ENCODE data around the gene RPS6KL1. TPM values are rescaled to one million over a fixed set of nuclear protein-coding genes. Genes with fewer than 3 reads are reported as not detected.

The RPS6KL1 gene
- total RNA-seq, 1 experiment from 2014 or later, result 18.8 TPM

DNA sequence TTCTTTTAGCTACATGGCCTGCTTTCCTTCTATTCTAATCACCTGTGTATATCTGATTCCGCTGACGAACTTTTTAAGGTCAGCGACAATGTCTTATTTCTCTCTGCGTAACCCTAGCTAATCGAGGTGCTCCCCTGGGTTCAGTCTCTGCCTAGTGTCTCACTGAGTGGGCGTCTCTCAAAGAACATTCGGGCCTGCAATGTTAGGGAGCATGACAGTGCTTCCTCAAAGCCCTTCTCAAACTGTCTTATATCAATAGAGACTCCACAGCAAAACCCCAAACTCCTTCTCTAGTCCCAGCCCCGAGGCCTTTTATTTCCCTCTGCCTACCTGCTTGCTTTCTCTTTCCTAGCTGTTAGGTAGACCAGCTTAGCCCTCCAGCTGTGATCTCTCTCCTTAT, 13.7 kb upstream of the RPS6KL1 start:
- no peak overlapping the region for H3K14ac ChIP-seq (ENCODE audit: insufficient read depth, low read length)
- no peak overlapping the region for H2AFZ ChIP-seq (ENCODE audit: low read length)
- no peak overlapping the region for H3K23ac ChIP-seq (ENCODE audit: insufficient read length, low read depth, low read length)
- no peak overlapping the region for H3K9ac ChIP-seq (ENCODE audit: extremely low read depth, insufficient read length, low read length)
- H2BK5ac ChIP-seq (ENCODE audit: insufficient read length, low read length), result no peak overlapping the region
- H3K79me1 ChIP-seq (ENCODE audit: insufficient read depth, low read depth, low read length, poor library complexity, severe bottlenecking), result no peaks in the 10 kb centered on the region
- peaks cover 2% of the 10 kb centered on the region; the same call in 1 of the 2 replicates for H3K27me3 Mint-ChIP-seq (ENCODE audit: low read depth)
- no peaks in the 10 kb centered on the region for H3K9me3 Mint-ChIP-seq
- H2BK12ac ChIP-seq (ENCODE audit: insufficient read length, low read depth, low read length), result no peak overlapping the region
- no peaks in the 10 kb centered on the region for H3K79me2 ChIP-seq (ENCODE audit: insufficient read depth, low read length)
- H3K27ac ChIP-seq (ENCODE audit: insufficient read length, low read depth, low read length), result no peak overlapping the region
- no peak overlapping the region for H2BK120ac ChIP-seq (ENCODE audit: low read depth, low read length, poor library complexity, severe bottlenecking)
- H3K23me2 ChIP-seq (ENCODE audit: insufficient read length, low read depth, low read length, poor library complexity, severe bottlenecking), result peaks cover 2% of the 10 kb centered on the region
- H4K20me1 ChIP-seq (ENCODE audit: control insufficient read depth, insufficient read depth, insufficient read length), result no peaks in the 10 kb centered on the region
- H3T11ph ChIP-seq (ENCODE audit: low read length), result no peak overlapping the region
- no peak overlapping the region for H4K5ac ChIP-seq (ENCODE audit: insufficient read length, low read depth, low read length)
- H2BK15ac ChIP-seq (ENCODE audit: low read depth, low read length), result no peak overlapping the region
- TF ChIP-seq, protein P1, sequence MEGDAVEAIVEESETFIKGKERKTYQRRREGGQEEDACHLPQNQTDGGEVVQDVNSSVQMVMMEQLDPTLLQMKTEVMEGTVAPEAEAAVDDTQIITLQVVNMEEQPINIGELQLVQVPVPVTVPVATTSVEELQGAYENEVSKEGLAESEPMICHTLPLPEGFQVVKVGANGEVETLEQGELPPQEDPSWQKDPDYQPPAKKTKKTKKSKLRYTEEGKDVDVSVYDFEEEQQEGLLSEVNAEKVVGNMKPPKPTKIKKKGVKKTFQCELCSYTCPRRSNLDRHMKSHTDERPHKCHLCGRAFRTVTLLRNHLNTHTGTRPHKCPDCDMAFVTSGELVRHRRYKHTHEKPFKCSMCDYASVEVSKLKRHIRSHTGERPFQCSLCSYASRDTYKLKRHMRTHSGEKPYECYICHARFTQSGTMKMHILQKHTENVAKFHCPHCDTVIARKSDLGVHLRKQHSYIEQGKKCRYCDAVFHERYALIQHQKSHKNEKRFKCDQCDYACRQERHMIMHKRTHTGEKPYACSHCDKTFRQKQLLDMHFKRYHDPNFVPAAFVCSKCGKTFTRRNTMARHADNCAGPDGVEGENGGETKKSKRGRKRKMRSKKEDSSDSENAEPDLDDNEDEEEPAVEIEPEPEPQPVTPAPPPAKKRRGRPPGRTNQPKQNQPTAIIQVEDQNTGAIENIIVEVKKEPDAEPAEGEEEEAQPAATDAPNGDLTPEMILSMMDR (conservative IDR thresholded peaks at IDR 0.05), result no peak
- H4K8ac ChIP-seq (replicated peaks; ENCODE audit: insufficient read length, low read depth, low read length), result no peak overlapping the region
- no peak overlapping the region for H3K4ac ChIP-seq (ENCODE audit: low read depth, low read length)
- H3K18ac ChIP-seq (ENCODE audit: insufficient read length, low read depth, low read length), result no peak overlapping the region
- H3K9me3 ChIP-seq (ENCODE audit: control insufficient read depth, low read depth, low read length), result no peaks in the 10 kb centered on the region
- DNase-seq, result no peak
- H3K56ac ChIP-seq (ENCODE audit: insufficient read length, low read depth, low read length), result no peak overlapping the region
- H3K4me2 ChIP-seq (ENCODE audit: insufficient read depth, insufficient read length, low read length), result no peak overlapping the region
- H3K4me1 ChIP-seq (ENCODE audit: insufficient read depth, low read length), result no peaks in the 10 kb centered on the region
- H3K4me3 Mint-ChIP-seq, result no peak overlapping the region
- H3K4me1 Mint-ChIP-seq, result 0 out of 4 replicates have a peak, but pooled peaks cover 2 to 5% of the 10 kb centered on the region in 2 experiments
- WGBS (ENCODE audit: extremely low coverage, insufficient read length, low lambda C conversion rate), result no CpG with 5 or more reads among the region's 8 CpGs
- H3K27ac Mint-ChIP-seq, result no peak overlapping the region
- H4K91ac ChIP-seq (ENCODE audit: insufficient read length, low read depth, low read length), result no peak overlapping the region
- no peak overlapping the region for H2BK20ac ChIP-seq (ENCODE audit: low read depth, low read length, poor library complexity, severe bottlenecking)
- no peak overlapping the region for H2AK5ac ChIP-seq (ENCODE audit: insufficient read length, low read length)
- no peaks in the 10 kb centered on the region for H3K27me3 ChIP-seq (ENCODE audit: insufficient read depth, low read length)
- H3K36me3 Mint-ChIP-seq (ENCODE audit: insufficient read depth in 1 of 3, low read depth in 3 of 3), result no peaks in the 10 kb centered on the region
